ENCODE data around the gene LRRC32. TPM values are rescaled to one million over a fixed set of nuclear protein-coding genes. Genes with fewer than 3 reads are reported as not detected.
A peak's percentile ranks its signal among the peaks of the same experiment; 100 is the strongest.

The LRRC32 gene
- total RNA-seq, 1 donor from 2014 or later: 111 TPM

DNA sequence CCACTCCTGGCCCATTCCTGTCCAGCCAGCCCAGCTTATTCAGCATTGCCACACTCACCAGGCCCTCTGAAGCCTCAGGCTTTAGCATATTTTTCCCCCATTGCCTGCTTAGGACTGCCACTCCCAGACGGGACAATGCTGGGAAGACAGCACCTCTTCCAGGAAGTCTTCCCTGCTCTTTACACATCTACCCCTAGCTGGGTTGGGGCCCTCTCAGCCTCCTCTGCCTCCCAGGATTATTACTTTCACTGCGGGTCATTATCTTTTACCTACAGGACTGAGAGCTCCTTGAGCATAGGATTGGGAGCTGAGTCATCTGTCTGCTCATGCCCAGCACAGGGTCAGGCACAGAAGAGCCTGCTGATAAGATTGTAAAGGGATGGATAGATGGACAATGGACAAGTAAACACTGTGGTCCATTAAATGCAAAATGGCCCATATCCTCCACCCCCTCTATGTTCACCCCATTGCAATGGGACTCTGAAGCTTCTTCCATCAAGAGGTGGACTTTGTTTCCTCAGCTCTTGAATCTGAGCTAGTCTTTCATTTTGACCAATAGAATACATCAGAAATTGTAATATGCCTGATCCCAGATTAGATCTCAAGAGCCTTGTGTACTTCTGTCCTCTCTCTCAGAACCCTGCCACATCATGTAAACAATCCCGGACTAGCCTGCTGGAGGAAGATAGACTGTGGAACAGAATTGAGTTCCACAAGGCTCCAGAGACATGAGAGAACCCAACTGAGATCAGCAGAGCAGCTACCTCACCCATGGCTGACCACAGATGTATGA is 32.0 kb upstream of the LRRC32 start:
- Histone ChIP-seq H3K27me3 (no peaks in the 10 kb centered on the region), H3K4me3 (no peak overlapping the region), H3K27ac (no peak overlapping the region), H3K4me1 (no peaks in the 10 kb centered on the region), H3K9me3 (no peaks in the 10 kb centered on the region), H3K36me3 (no peaks in the 10 kb centered on the region)
- no peak for ATAC-seq
- DNase-seq: no peak
- intact Hi-C loops (cut with DNase I): no loop called here
- TF ChIP-seq, protein P1, sequence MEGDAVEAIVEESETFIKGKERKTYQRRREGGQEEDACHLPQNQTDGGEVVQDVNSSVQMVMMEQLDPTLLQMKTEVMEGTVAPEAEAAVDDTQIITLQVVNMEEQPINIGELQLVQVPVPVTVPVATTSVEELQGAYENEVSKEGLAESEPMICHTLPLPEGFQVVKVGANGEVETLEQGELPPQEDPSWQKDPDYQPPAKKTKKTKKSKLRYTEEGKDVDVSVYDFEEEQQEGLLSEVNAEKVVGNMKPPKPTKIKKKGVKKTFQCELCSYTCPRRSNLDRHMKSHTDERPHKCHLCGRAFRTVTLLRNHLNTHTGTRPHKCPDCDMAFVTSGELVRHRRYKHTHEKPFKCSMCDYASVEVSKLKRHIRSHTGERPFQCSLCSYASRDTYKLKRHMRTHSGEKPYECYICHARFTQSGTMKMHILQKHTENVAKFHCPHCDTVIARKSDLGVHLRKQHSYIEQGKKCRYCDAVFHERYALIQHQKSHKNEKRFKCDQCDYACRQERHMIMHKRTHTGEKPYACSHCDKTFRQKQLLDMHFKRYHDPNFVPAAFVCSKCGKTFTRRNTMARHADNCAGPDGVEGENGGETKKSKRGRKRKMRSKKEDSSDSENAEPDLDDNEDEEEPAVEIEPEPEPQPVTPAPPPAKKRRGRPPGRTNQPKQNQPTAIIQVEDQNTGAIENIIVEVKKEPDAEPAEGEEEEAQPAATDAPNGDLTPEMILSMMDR (IDR thresholded peaks at IDR 0.05): no peak

DNA sequence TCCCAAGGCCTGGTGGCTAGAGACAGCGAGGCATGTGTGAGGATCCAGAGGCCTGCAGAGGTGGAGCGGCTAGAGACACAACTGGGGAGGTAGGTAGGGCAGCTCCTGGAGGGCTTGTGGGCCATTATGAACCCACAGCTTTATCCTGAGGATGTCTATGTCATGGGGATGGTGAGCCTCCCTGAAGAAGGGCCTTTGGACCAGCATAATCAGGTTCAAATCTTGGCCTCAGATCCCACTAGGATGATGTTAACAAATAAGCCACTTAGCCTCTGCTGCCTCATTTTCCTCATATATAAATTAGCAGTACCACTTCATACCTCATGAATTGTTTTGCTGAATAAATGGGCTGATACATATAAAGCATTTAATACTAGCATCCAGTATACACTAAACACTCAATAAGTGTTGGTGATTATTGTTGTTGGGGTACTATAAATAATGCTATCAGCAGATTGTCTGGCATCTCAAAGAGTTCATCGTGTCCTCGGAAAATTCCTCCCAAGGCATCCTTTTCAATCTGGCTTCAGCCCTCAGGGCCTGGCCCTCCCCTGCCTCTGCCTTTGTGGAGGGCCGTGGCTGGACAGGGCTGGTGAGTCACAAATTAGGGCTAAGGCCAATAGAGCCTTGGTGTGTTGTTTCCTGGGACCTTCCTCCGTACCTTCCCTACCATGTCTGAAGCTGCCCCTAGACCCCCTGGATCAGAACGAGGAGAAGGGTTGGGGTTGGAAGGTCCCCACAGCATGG is 30.9 kb upstream of the LRRC32 start:
- no peak for DNase-seq
- Histone ChIP-seq H3K9me3 (no peaks in the 10 kb centered on the region), H3K36me3 (no peaks in the 10 kb centered on the region), H3K27ac (no peak overlapping the region), H3K27me3 (no peaks in the 10 kb centered on the region), H3K4me3 (no peak overlapping the region), H3K4me1 (no peaks in the 10 kb centered on the region)
- TF ChIP-seq, protein P1 (IDR thresholded peaks at IDR 0.05): no peak
- no peak for ATAC-seq
- intact Hi-C loops (cut with DNase I): no loop called here

DNA sequence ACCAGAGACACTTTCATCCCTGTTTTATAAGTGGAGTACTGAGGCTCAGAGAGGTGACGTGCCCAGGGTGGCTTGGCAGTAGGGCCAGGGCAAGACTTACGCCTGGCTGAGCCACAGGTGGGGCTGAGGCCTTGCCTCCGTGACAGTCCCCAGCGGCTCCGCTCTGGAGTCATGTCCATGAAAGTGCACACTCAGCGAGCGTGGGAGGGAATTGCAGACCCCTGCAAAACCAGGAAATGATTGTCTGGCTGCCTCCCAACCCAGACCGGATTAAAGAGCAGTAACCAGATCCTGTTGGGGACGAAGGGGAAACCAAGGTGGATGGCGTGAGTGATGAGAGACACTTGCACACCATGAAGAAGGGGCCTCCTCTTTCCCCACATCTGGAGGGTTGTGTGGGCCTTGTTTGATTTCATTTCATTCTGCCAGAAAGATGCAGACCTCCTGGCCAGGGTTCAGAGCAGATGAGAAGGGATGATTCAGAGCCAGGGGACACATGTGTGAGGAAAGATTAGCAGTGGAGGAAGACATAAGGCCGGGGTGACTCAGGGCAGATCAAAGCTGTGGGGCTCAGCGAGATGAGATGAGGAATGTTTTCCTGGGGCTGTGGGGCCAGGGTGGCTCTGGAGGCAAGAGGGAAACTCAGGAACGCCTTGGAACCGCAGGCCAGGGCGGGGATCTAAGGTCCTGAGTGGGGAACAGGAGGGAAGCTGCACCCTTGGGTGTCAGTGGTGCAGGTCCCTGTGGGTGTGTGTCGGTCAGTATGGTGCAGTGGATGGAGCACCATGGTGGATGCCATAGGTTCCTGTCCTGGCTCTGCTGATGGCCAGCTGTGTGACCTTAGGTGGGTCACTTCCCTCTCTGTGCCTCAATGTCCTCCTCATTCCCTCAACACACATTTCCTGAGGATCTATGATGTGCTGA is 29.9 kb upstream of the LRRC32 start:
- no peak overlapping the region for H3K27ac ChIP-seq
- H3K27me3 ChIP-seq: no peaks in the 10 kb centered on the region
- ATAC-seq (peak; percentile 22), DNase-seq (no peak)
- H3K4me1 ChIP-seq: no peaks in the 10 kb centered on the region
- TF ChIP-seq, protein P1 (IDR thresholded peaks at IDR 0.05): no peak
- H3K9me3 ChIP-seq: no peaks in the 10 kb centered on the region
- intact Hi-C loops (cut with DNase I): no loop called here
- H3K36me3 ChIP-seq: no peaks in the 10 kb centered on the region
- H3K4me3 ChIP-seq: no peak overlapping the region

DNA sequence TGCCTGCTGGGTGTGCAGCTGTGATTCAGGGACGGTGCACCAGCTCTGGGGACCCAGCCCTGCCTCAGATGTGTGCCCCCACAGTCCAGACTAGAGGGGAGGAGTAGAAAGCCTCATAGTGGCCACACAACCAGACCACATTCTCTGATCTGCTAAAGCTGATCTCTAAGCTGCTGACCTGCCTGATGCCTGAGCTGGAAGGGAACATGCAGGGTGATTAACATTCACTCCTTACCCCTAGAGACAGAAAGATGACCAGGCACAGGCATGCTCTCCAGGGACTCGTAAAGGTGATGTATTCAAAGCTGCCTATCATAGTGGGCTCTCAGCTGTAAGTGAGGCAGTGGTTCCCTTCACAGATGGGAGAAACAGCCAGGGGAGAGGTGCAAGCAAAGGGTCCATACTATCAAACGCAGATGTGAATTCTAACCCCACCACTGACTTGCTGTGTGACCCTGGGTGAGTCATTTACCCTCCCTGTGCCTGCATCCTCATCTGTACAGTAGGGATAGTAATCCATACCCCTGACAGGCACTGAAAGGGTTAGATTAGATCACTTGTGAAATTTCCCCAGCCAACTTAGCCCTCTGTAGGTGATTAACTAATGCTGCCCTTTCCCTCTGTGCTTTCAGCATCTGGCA is 29.0 kb upstream of the LRRC32 start:
- ATAC-seq: no peak
- intact Hi-C loops (cut with DNase I): no loop called here

More for the DNA sequence above, 29.0 kb upstream of the LRRC32 start:
- Histone ChIP-seq H3K36me3 (no peaks in the 10 kb centered on the region), H3K27me3 (no peaks in the 10 kb centered on the region), H3K9me3 (no peaks in the 10 kb centered on the region), H3K4me3 (no peak overlapping the region), H3K4me1 (no peaks in the 10 kb centered on the region), H3K27ac (no peak overlapping the region)
- TF ChIP-seq, protein P1 (IDR thresholded peaks at IDR 0.05): no peak
- no peak for DNase-seq

All from upper lobe of right lung (tissue), 1 donor.